Uterus (tissue), 4 donors: ENCODE data around the gene ANKIB1. TPM values are rescaled to one million over a fixed set of nuclear protein-coding genes. Genes with fewer than 3 reads are reported as not detected.

ENCODE experiments used
- DNase-seq, 2 donors: peaks; one replicate each; pipeline ENCODE4 v3.0.0-alpha.2; 2019 to 2020
- H3K27ac ChIP-seq, 2 donors: fragments of 200-600 bp; sonication (generic); 1 replicate in 1 of 2; 2 replicates in 1 of 2; pipeline ENCODE4 v1.5.1; 2016 to 2018
- H3K27me3 ChIP-seq, 2 donors: fragments of 200-600 bp; sonication (generic); one replicate each; pipeline ENCODE4 v1.5.1; 2018 to 2019; ENCODE audit warnings: control low read depth in 1 of 2
- H3K36me3 ChIP-seq, 2 donors: fragments of 200-600 bp; sonication (generic); one replicate each; pipeline ENCODE4 v1.5.1; 2019; ENCODE audit warnings: control low read depth in 1 of 2
- H3K4me1 ChIP-seq, 2 donors: fragments of 200-600 bp; sonication (generic); one replicate each; pipeline ENCODE4 v1.5.1; 2018 to 2019; ENCODE audit warnings: control low read depth in 1 of 2
- H3K4me3 ChIP-seq, 2 donors: fragments of 200-600 bp; sonication (generic); 1 replicate in 1 of 2; 2 replicates in 1 of 2; pipeline ENCODE4 v1.5.1; 2018 to 2019; ENCODE audit warnings: mild to moderate bottlenecking in 1 of 2
- H3K9me3 ChIP-seq, 2 donors: fragments of 200-600 bp; sonication (generic); one replicate each; pipeline ENCODE4 v1.5.1; 2019; ENCODE audit warnings: control low read depth in 1 of 2
- CTCF ChIP-seq, 4 experiments: fragments of 200-600 bp in 2 of 4; fragments of 450-650 bp in 2 of 4; sonication (generic) in 2 of 4; IDR thresholded peaks; one replicate each; pipeline ENCODE4 v1.5.1; 2016 to 2019; ENCODE audit warnings: antibody characterized with exemption in 4 of 4, mild to moderate bottlenecking in 2 of 4, moderate library complexity in 1 of 4
- POLR2A ChIP-seq, 2 donors: fragments of 450-650 bp; IDR thresholded peaks; one replicate each; pipeline ENCODE4 v1.6.1; 2016; ENCODE audit warnings: antibody characterized with exemption in 2 of 2, mild to moderate bottlenecking in 1 of 2, moderate library complexity in 1 of 2
- intact Hi-C: fragments of 100-400 bp; cut with DNase I; formaldehyde crosslinking; loops from one replicate; pipeline ENCODE4 v1.15.1; 2023; ENCODE audit warnings: low total_unique reads
- total RNA-seq, 4 donors: library from RNA; depleted of rRNA in 3 of 4; stranded (reverse); fragments of >200 nt in 3 of 4; gene quantifications; one replicate each; pipeline versions ENCODE4 v1.1.0 to v1.2.4, GENCODE V29; 2014 to 2023
- donor health status: DM: yes; HTN: yes; CAD: no.

ANKIB1 gene
- total RNA-seq, 4 donors from 2014 or later, result 27.4 to 100.0 (median 54.6) TPM

- Histone ChIP-seq H3K27ac (no peak overlapping the region), H3K4me3 (no peak overlapping the region), H3K27me3 (no peaks in the 10 kb centered on the region), H3K36me3 (no peaks in the 10 kb centered on the region), H3K4me1 (no peaks in the 10 kb centered on the region), H3K9me3 (no peaks in the 10 kb centered on the region)
- TF ChIP-seq POLR2A (IDR thresholded peaks at IDR 0.05), result no peak
- no peak for TF ChIP-seq CTCF (IDR thresholded peaks at IDR 0.05)
- intact Hi-C loops, result no loop called here
- DNase-seq, result no peak
Measured at GRCh38 chr7:92415225-92415624, 169.5 kb downstream of the ANKIB1 start.

GRCh38 chr7:92417913-92418312, 172.1 kb downstream of the ANKIB1 start:
- H3K36me3 ChIP-seq, result no peaks in the 10 kb centered on the region
- H3K4me1 ChIP-seq, result no peaks in the 10 kb centered on the region
- no peak overlapping the region for H3K4me3 ChIP-seq
- no peaks in the 10 kb centered on the region for H3K9me3 ChIP-seq
- H3K27me3 ChIP-seq, result no peaks in the 10 kb centered on the region
- intact Hi-C loops, result no loop called here
- H3K27ac ChIP-seq, result no peak overlapping the region
- TF ChIP-seq POLR2A (IDR thresholded peaks at IDR 0.05) (no peak), CTCF (IDR thresholded peaks at IDR 0.05) (no peak)
- DNase-seq, result no peak

- no peaks in the 10 kb centered on the region for H3K27me3 ChIP-seq
- no peaks in the 10 kb centered on the region for H3K36me3 ChIP-seq
- intact Hi-C loops, result no loop called here
- no peak for DNase-seq
- H3K4me3 ChIP-seq, result no peak overlapping the region
- H3K27ac ChIP-seq, result no peak overlapping the region
- TF ChIP-seq CTCF (IDR thresholded peaks at IDR 0.05) (no peak), POLR2A (IDR thresholded peaks at IDR 0.05) (no peak)
- no peaks in the 10 kb centered on the region for H3K9me3 ChIP-seq
- no peaks in the 10 kb centered on the region for H3K4me1 ChIP-seq
Measured at GRCh38 chr7:92421676-92422435, 176.1 kb downstream of the ANKIB1 start.

- intact Hi-C loops, result no loop called here
Measured at GRCh38 chr7:92422926-92423325, 177.2 kb downstream of the ANKIB1 start.

More at GRCh38 chr7:92422926-92423325, 177.2 kb downstream of the ANKIB1 start:
- DNase-seq, result no peak
- Histone ChIP-seq H3K27me3 (no peaks in the 10 kb centered on the region), H3K27ac (no peak overlapping the region), H3K4me3 (no peak overlapping the region), H3K4me1 (no peaks in the 10 kb centered on the region), H3K36me3 (no peaks in the 10 kb centered on the region), H3K9me3 (no peaks in the 10 kb centered on the region)
- TF ChIP-seq CTCF (IDR thresholded peaks at IDR 0.05) (no peak), POLR2A (IDR thresholded peaks at IDR 0.05) (no peak)
